GM21825 (cell line): Measurements from ENCODE around the gene RAI1.

Experiments
- ATAC-seq: cut with Tn5 transposase; IDR thresholded peaks from one replicate; pipeline ENCODE4 v1.9.1; 2021; ENCODE audit warnings: mild to moderate bottlenecking, moderate library complexity; ENCODE audit not compliant: unreplicated experiment

RAI1 gene

GRCh38 chr17:17745476-17746455 is 64.5 kb downstream of the RAI1 start:
- no peak for ATAC-seq

GRCh38 chr17:17748179-17748578 is 66.9 kb downstream of the RAI1 start:
- ATAC-seq = no peak

GRCh38 chr17:17748604-17749003 is 67.3 kb downstream of the RAI1 start:
- ATAC-seq = no peak

GRCh38 chr17:17749025-17749772 is 67.9 kb downstream of the RAI1 start:
- no peak for ATAC-seq

- no peak for ATAC-seq
Measured at GRCh38 chr17:17749921-17750320, 68.7 kb downstream of the RAI1 start.

GRCh38 chr17:17750881-17751280 is 69.6 kb downstream of the RAI1 start:
- ATAC-seq = no peak

- ATAC-seq = no peak
Measured at GRCh38 chr17:17751489-17752088, 70.3 kb downstream of the RAI1 start.

- peak; percentile 63 for ATAC-seq
Measured at GRCh38 chr17:17752089-17752820, 71.0 kb downstream of the RAI1 start.

- ATAC-seq = no peak
Measured at GRCh38 chr17:17752821-17753321, 71.6 kb downstream of the RAI1 start.

- no peak for ATAC-seq
Measured at GRCh38 chr17:17754719-17755686, 73.7 kb downstream of the RAI1 start.

- ATAC-seq = no peak
Measured at GRCh38 chr17:17755715-17756114, 74.5 kb downstream of the RAI1 start.

GRCh38 chr17:17757391-17757791 is 76.1 kb downstream of the RAI1 start:
- ATAC-seq = no peak

- no peak for ATAC-seq
Measured at GRCh38 chr17:17757956-17758845, 76.9 kb downstream of the RAI1 start.

GRCh38 chr17:17758941-17759563 is 77.8 kb downstream of the RAI1 start:
- no peak for ATAC-seq

GRCh38 chr17:17760350-17760749 is 79.1 kb downstream of the RAI1 start:
- ATAC-seq = no peak

- ATAC-seq = no peak
Measured at GRCh38 chr17:17760872-17761550, 79.8 kb downstream of the RAI1 start.
